Measurements from ENCODE around the gene EFNA4.

Gene EFNA4

GRCh38 chr1:155083865-155084721 lies 20.6 kb downstream of the EFNA4 start:
- peaks cover 50% of the 10 kb centered on the region for H3K27me3 Mint-ChIP-seq
- ATAC-seq (no peak), DNase-seq (peak; percentile 49 to 54)
- no peaks in the 10 kb centered on the region for H3K9me3 Mint-ChIP-seq
- peaks cover 74% of the 10 kb centered on the region for H3K4me1 Mint-ChIP-seq
- H3K4me3 Mint-ChIP-seq: peak overlapping the region; percentile 88 to 98
- peak overlapping the region in 1 of 2 donors; percentile 69 for H3K27ac Mint-ChIP-seq

- ATAC-seq (peak; percentile 87), DNase-seq (peak; percentile 92 to 96)
- Mint-ChIP-seq H3K4me1 (peaks cover 66% of the 10 kb centered on the region), H3K9me3 (no peaks in the 10 kb centered on the region), H3K4me3 (peak overlapping the region; percentile 88 to 98), H3K27ac (peak overlapping the region; percentile 92 to 98), H3K27me3 (peaks cover 42% of the 10 kb centered on the region)
These were observed 21.4 kb downstream of the EFNA4 start for GRCh38 chr1:155084722-155085503.

DNA sequence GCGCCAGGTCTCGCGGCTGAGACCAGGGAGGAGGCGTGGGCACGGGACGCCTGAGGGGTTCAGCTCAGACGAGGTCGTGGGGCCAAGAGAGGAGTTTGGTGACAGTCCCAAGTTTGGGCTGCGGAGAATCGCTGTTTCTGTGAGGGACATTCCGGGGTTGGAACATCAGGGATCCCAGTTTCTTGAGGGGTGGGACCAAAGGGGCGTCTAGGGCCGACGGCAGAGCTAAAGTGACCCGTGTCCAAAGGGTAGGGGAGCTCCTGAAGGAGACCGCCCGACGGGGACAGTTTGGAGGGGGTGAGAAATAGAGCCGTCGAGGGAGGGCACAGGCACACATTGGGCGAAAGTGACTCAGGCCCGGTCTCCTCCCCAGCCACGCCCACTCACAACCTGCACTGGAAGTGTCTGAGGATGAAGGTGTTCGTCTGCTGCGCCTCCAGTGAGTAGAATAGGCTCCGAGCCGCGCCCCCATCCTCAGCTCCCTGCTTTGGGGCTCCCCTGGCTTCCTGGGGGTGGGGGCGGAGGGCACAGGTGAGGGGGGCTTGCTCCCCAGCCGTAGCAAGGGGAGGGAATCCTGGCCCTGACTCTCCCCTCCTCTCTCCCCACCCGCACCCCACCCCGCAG lies 22.1 kb downstream of the EFNA4 start:
- ATAC-seq: peak; percentile 54
- Mint-ChIP-seq H3K4me1 (peaks cover 60% of the 10 kb centered on the region), H3K27me3 (peaks cover 37% of the 10 kb centered on the region)

DNA sequence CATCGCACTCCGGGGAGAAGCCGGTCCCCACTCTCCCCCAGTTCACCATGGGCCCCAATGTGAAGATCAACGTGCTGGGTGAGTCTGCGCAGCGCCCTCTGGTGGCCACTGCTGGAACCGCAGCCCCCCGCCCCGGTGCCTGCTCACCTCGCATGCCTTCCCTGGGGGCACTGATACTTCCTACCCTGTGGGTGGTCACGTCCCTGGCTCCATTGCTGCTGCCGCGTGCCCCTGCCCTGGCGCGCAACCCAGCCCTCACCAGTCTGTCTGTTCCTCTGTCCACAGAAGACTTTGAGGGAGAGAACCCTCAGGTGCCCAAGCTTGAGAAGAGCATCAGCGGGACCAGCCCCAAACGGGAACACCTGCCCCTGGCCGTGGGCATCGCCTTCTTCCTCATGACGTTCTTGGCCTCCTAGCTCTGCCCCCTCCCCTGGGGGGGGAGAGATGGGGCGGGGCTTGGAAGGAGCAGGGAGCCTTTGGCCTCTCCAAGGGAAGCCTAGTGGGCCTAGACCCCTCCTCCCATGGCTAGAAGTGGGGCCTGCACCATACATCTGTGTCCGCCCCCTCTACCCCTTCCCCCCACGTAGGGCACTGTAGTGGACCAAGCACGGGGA lies 22.7 kb downstream of the EFNA4 start:
- DNase-seq (peak; percentile 84 to 91), ATAC-seq (peak; percentile 25)
- Mint-ChIP-seq H3K27me3 (peaks cover 33% of the 10 kb centered on the region), H3K27ac (peak overlapping the region in 1 of 2 donors; percentile 74), H3K9me3 (no peaks in the 10 kb centered on the region), H3K4me1 (peaks cover 60% of the 10 kb centered on the region), H3K4me3 (peak overlapping the region; percentile 88 to 98)

More for the DNA sequence above, 22.1 kb downstream of the EFNA4 start:
- DNase-seq: peak; percentile 79
- H3K27ac Mint-ChIP-seq: peak overlapping the region; percentile 92 to 98
- no peaks in the 10 kb centered on the region for H3K9me3 Mint-ChIP-seq
- peak overlapping the region; percentile 88 to 98 for H3K4me3 Mint-ChIP-seq

DNA sequence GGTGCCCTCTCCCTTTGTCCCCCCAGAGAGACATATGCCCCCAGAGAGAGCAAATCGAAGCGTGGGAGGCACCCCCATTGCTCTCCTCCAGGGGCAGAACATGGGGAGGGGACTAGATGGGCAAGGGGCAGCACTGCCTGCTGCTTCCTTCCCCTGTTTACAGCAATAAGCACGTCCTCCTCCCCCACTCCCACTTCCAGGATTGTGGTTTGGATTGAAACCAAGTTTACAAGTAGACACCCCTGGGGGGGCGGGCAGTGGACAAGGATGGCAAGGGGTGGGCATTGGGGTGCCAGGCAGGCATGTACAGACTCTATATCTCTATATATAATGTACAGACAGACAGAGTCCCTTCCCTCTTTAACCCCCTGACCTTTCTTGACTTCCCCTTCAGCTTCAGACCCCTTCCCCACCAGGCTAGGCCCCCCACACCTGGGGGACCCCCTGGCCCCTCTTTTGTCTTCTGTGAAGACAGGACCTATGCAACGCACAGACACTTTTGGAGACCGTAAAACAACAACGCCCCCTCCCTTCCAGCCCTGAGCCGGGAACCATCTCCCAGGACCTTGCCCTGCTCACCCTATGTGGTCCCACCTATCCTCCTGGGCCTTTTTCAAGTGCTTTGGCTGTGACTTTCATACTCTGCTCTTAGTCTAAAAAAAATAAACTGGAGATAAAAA lies 23.5 kb downstream of the EFNA4 start:
- Mint-ChIP-seq H3K4me3 (no peak overlapping the region), H3K27ac (no peak overlapping the region), H3K4me1 (peaks cover 60% of the 10 kb centered on the region), H3K27me3 (peaks cover 25% of the 10 kb centered on the region), H3K9me3 (no peaks in the 10 kb centered on the region)
- no peak for DNase-seq
- no peak for ATAC-seq

DNA sequence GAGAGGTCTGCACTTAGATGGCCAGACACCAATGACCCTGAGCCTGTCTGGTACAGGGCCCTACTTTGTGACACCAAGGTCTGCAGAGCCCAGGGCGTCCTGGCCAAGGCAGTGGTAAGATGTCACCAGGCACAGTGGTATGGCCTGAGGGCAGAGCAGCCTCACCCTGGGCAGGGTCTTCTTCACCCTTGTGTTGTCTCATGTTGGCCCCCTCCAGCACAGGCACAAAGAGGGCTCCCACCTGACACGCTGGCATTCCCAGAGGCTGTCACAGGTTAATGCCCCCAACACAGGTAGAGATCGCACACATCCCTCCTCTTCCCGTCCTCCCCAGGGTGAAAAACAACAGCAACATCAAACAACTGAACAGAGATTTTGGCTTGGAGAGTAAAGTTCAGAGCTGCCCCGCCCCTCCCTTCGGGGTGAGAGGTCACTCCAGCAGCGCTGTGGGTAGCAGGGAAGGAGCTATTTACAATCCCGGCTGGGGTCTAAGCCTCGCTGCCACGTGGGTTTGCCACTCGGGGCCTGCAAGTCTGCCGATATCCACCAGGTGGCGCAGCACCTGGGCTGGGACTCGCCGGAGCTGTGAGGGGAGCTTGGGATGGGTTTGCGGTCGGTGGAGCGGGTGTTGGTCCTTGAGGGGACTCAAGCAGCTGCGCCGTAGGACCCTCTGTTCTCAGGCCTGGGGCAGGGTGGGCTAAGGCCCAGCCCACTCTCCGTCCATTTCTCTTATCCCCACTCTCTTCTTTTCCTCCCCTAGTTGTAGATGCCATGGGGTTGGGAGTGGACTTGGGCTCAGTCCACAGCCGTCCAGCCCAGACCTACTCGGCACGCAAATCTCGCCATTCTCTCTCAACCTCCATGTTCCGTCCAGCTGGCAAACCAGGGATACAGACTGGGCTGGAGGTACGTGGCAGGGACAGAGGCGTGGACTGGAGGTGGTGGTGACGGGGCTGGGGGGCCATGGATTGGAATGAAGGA lies 27.8 kb downstream of the EFNA4 start:
- H3K27me3 Mint-ChIP-seq: peaks cover 14% of the 10 kb centered on the region
- peaks cover 28% of the 10 kb centered on the region for H3K4me1 Mint-ChIP-seq
- DNase-seq: peak; percentile 78 to 80
- peak overlapping the region in 1 of 2 donors; percentile 25 for H3K27ac Mint-ChIP-seq
- ATAC-seq: peak; percentile 76
- peak overlapping the region in 1 of 2 donors; percentile 35 for H3K4me3 Mint-ChIP-seq
- H3K9me3 Mint-ChIP-seq: no peaks in the 10 kb centered on the region

- Mint-ChIP-seq H3K4me1 (peaks cover 25% of the 10 kb centered on the region), H3K27me3 (peaks cover 14% of the 10 kb centered on the region), H3K9me3 (no peaks in the 10 kb centered on the region), H3K4me3 (no peak overlapping the region), H3K27ac (no peak overlapping the region)
- DNase-seq: no peak
- ATAC-seq: no peak
These were observed 28.6 kb downstream of the EFNA4 start for GRCh38 chr1:155092131-155092530.

DNA sequence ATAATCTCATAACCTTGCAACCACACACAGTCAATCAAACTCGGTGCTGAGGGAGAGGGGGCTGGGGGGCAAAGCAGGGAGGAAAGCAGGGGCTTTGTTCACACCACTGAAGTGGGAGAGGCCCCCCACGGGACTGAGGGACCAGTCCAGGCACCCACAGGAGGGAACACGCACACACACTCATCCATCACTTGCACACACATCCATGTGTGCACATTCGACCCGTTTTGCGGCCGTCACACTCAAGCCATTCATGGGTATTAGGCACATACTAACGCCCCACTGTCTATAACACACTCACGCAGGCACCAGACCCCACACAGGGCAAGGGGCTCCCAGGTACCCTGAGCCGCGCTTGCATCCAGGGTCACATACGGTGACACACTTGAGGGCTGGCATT lies 29.1 kb downstream of the EFNA4 start:
- no peak for ATAC-seq
- H3K9me3 Mint-ChIP-seq: no peaks in the 10 kb centered on the region
- no peak overlapping the region for H3K27ac Mint-ChIP-seq
- H3K4me3 Mint-ChIP-seq: no peak overlapping the region
- DNase-seq: no peak
- H3K4me1 Mint-ChIP-seq: peaks cover 20% of the 10 kb centered on the region
- H3K27me3 Mint-ChIP-seq: peaks cover 14% of the 10 kb centered on the region

GRCh38 chr1:155093911-155094621 lies 30.5 kb downstream of the EFNA4 start:
- peaks cover 20% of the 10 kb centered on the region for H3K4me1 Mint-ChIP-seq
- peak; percentile 61 for ATAC-seq
- no peak overlapping the region for H3K4me3 Mint-ChIP-seq
- H3K27me3 Mint-ChIP-seq: peaks cover 14% of the 10 kb centered on the region
- H3K27ac Mint-ChIP-seq: no peak overlapping the region
- no peak for DNase-seq
- H3K9me3 Mint-ChIP-seq: no peaks in the 10 kb centered on the region

GRCh38 chr1:155094622-155094948 lies 31.0 kb downstream of the EFNA4 start:
- H3K4me1 Mint-ChIP-seq: peaks cover 20% of the 10 kb centered on the region
- DNase-seq (no peak), ATAC-seq (no peak)
- H3K4me3 Mint-ChIP-seq: no peak overlapping the region
- no peak overlapping the region for H3K27ac Mint-ChIP-seq
- H3K9me3 Mint-ChIP-seq: no peaks in the 10 kb centered on the region
- peaks cover 14% of the 10 kb centered on the region for H3K27me3 Mint-ChIP-seq

DNA sequence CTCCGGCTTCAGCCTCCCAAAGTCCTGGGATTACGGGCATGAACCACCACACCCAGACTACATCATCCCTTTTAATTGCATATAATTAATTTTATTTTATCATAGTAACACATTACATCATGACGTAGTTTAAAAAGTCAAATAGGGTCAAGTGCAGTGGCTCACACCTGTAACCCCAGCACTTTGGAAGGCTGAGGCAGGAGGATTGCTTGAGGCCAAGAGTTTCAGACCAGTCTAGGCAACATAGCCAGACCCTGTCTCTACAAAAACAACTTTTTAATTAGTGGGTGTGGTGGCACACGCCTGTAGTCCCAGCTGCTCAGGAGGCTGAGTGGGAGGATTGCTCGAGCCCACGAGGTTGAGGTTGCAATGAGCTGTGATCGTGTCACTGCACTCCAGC lies 35.8 kb downstream of the EFNA4 start:
- ATAC-seq: no peak
- Mint-ChIP-seq H3K4me3 (no peak overlapping the region), H3K4me1 (peaks cover 1% of the 10 kb centered on the region), H3K27me3 (peaks cover 14% of the 10 kb centered on the region), H3K27ac (peak overlapping the region in 1 of 2 donors; percentile 83), H3K9me3 (no peaks in the 10 kb centered on the region)
- no peak for DNase-seq

DNA sequence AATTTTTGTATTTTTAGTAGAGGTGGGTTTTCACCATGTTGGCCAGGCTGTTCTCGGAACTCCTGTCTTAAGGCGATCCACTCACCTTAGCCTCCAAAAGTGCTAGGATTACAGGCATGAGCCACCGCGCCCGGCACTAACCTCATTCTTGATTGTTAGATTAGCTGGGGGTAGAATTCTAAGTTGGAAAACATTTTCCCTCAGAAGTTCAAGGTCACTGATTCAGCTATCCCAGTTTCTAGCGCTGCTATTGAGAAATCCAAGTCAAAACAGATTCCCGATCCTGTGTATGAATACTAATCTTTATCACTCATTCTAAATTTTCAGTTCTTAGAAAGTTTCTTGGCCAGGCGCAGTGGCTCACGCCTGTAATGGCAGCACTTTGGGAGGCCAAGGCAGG lies 39.8 kb downstream of the EFNA4 start:
- DNase-seq: no peak
- Mint-ChIP-seq H3K27me3 (no peaks in the 10 kb centered on the region), H3K9me3 (no peaks in the 10 kb centered on the region), H3K27ac (no peak overlapping the region), H3K4me1 (no peaks in the 10 kb centered on the region), H3K4me3 (no peak overlapping the region)
- ATAC-seq: no peak

- H3K9me3 Mint-ChIP-seq: no peaks in the 10 kb centered on the region
- no peaks in the 10 kb centered on the region for H3K27me3 Mint-ChIP-seq
- DNase-seq (no peak), ATAC-seq (no peak)
- H3K4me3 Mint-ChIP-seq: no peak overlapping the region
- no peaks in the 10 kb centered on the region for H3K4me1 Mint-ChIP-seq
- no peak overlapping the region for H3K27ac Mint-ChIP-seq
These were observed 41.3 kb downstream of the EFNA4 start for GRCh38 chr1:155104605-155105534.

Data from stimulated activated naive CD8-positive, alpha-beta T cell treated with anti-CD3 and anti-CD28 coated beads, Interleukin-15, amount 100 ng/mL, for 72 hours (primary cell).